ENCODE measurements around the gene WNK4. TPM values are rescaled to one million over a fixed set of nuclear protein-coding genes. Genes with fewer than 3 reads are reported as not detected.

The WNK4 gene
- total RNA-seq, 4 donors from 2014 or later = 0.13 to 0.45 TPM; not detected in 2

GRCh38 chr17:42782166-42783061, 2.0 kb downstream of the WNK4 start:
- H3K27me3 ChIP-seq = peaks cover 17% of the 10 kb centered on the region

GRCh38 chr17:42783062-42783790, 2.8 kb downstream of the WNK4 start:
- peaks cover 17% of the 10 kb centered on the region for H3K27me3 ChIP-seq

More at GRCh38 chr17:42782166-42783061, 2.0 kb downstream of the WNK4 start:
- Histone ChIP-seq H3K4me3 (replicated peaks in 1 of 3) (no peak overlapping the region), H3K27ac (no peak overlapping the region), H3K36me3 (peaks cover 13 to 22% of the 10 kb centered on the region in 2 donors), H3K4me1 (peaks cover 3 to 41% of the 10 kb centered on the region in 2 donors), H3K9me3 (no peaks in the 10 kb centered on the region)
- TF ChIP-seq POLR2A (IDR thresholded peaks at IDR 0.05) (no peak), CTCF (IDR thresholded peaks at IDR 0.05) (no peak)
- intact Hi-C loops (cut with DNase I) = no loop called here
- no peak for DNase-seq
- 16 to 44% methylated on average over 19 to 22 of the region's 29 CpGs for WGBS, 2 donors

DNA sequence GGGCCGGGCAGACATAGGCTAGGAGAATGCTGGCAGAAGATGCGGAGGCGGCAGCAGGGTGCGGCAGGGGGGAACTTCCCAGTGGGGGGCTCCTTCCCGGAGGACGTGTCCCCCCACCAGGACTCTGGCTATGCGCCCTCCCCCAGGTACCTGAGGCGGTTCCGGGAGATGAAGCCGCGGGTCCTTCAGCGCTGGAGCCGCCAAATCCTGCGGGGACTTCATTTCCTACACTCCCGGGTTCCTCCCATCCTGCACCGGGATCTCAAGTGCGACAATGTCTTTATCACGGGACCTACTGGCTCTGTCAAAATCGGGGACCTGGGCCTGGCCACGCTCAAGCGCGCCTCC, 3.4 kb downstream of the WNK4 start:
- Histone ChIP-seq H3K4me3 (replicated peaks in 1 of 3) (no peak overlapping the region), H3K36me3 (peaks cover 5 to 8% of the 10 kb centered on the region in 2 donors), H3K9me3 (no peaks in the 10 kb centered on the region), H3K27me3 (peaks cover 17% of the 10 kb centered on the region), H3K27ac (no peak overlapping the region), H3K4me1 (peaks cover 3 to 41% of the 10 kb centered on the region in 2 donors)
- no peak for TF ChIP-seq CTCF (IDR thresholded peaks at IDR 0.05)
- TF ChIP-seq POLR2A (IDR thresholded peaks at IDR 0.05) = no peak
- WGBS, 2 donors = 0 to 21% methylated on average over 1 to 12 of the region's 22 CpGs
- no peak for DNase-seq
- intact Hi-C loops (cut with DNase I) = no loop called here

More at GRCh38 chr17:42783062-42783790, 2.8 kb downstream of the WNK4 start:
- H3K36me3 ChIP-seq = peaks cover 9 to 13% of the 10 kb centered on the region in 2 donors
- H3K4me3 ChIP-seq (replicated peaks in 1 of 3) = no peak overlapping the region
- 16 to 24% methylated on average over 9 of the region's 9 CpGs for whole genome bisulfite sequencing, 2 donors
- H3K4me1 ChIP-seq = peaks cover 3 to 41% of the 10 kb centered on the region in 2 donors
- intact Hi-C loops (cut with DNase I) = no loop called here
- TF ChIP-seq POLR2A (IDR thresholded peaks at IDR 0.05) (no peak), CTCF (IDR thresholded peaks at IDR 0.05) (no peak)
- H3K9me3 ChIP-seq = no peaks in the 10 kb centered on the region
- no peak for DNase-seq
- H3K27ac ChIP-seq = no peak overlapping the region

- DNase-seq = no peak
- Histone ChIP-seq H3K27me3 (peaks cover 17% of the 10 kb centered on the region), H3K4me1 (peaks cover 3 to 41% of the 10 kb centered on the region in 2 donors), H3K36me3 (peaks cover 0 to 2% of the 10 kb centered on the region in 2 donors), H3K9me3 (no peaks in the 10 kb centered on the region), H3K27ac (no peak overlapping the region), H3K4me3 (replicated peaks in 1 of 3) (no peak overlapping the region)
- WGBS, 2 donors = 8 to 25% methylated on average over 16 to 25 of the region's 25 CpGs
- intact Hi-C loops (cut with DNase I) = no loop called here
- no peak for TF ChIP-seq POLR2A (IDR thresholded peaks at IDR 0.05)
- no peak for TF ChIP-seq CTCF (IDR thresholded peaks at IDR 0.05)
Observed at GRCh38 chr17:42784409-42784808, 4.0 kb downstream of the WNK4 start.

Data from thyroid gland (tissue), 4 donors.